AG04450 (cell line): ENCODE measurements around the gene CHRNE. TPM values are rescaled to one million over a fixed set of nuclear protein-coding genes. Genes with fewer than 3 reads are reported as not detected.
"Not testable (repeated sequence)": the region's sequence is repeated elsewhere in the genome, so short reads cannot be mapped to it uniquely, and the experiment has no call there.

ENCODE experiments used
- CTCF ChIA-PET: fragments of 300-600, 350-600 bp; formaldehyde crosslinking; extraction: SDS; loops from one replicate; lab custom pipeline; 2022; ENCODE audit warnings: antibody characterized with exemption, inconsistent platforms; lab: Charles Lee
- POLR2A ChIA-PET: fragments of 350-600 bp; formaldehyde crosslinking; extraction: SDS; loops from one replicate; lab custom pipeline; 2021; ENCODE audit warnings: antibody characterized with exemption, inconsistent platforms; lab: Yijun Ruan, JAX
- DNase-seq: peaks from one replicate; pipeline ENCODE4 v3.0.0-alpha.2; 2011; ENCODE audit warnings: low read depth, low spot score
- H3K27ac ChIP-seq: one replicate; pipeline ENCODE4 v1.5.1; 2012; ENCODE audit warnings: low read depth, low read length, control low read depth
- H3K27me3 ChIP-seq: one replicate; pipeline ENCODE4 v1.6.0; 2012; ENCODE audit warnings: low read length; ENCODE audit not compliant: control insufficient read depth, insufficient read depth
- H3K4me3 ChIP-seq: 2 replicates; pipeline ENCODE4 v1.5.1; 2011; ENCODE audit warnings: mild to moderate bottlenecking, low read depth, low read length, control low read depth
- H3K9me3 ChIP-seq: 2 replicates; pipeline ENCODE4 v1.5.1; 2012; ENCODE audit warnings: low read length; ENCODE audit not compliant: control insufficient read depth, insufficient read depth
- CTCF ChIP-seq: IDR thresholded peaks from 2 replicates; pipeline ENCODE4 v1.5.1; 2011; ENCODE audit warnings: low read depth, low read length, control low read depth, inconsistent platforms
- polyA plus RNA-seq: library from polyadenylated mRNA; depleted of rRNA; stranded (reverse); fragments of >200 nt; gene quantifications from 2 replicates; pipeline ENCODE4 v1.2.3, GENCODE V29; 2011

CHRNE gene
- polyA plus RNA-seq, 1 experiment = 0.19 TPM

DNA sequence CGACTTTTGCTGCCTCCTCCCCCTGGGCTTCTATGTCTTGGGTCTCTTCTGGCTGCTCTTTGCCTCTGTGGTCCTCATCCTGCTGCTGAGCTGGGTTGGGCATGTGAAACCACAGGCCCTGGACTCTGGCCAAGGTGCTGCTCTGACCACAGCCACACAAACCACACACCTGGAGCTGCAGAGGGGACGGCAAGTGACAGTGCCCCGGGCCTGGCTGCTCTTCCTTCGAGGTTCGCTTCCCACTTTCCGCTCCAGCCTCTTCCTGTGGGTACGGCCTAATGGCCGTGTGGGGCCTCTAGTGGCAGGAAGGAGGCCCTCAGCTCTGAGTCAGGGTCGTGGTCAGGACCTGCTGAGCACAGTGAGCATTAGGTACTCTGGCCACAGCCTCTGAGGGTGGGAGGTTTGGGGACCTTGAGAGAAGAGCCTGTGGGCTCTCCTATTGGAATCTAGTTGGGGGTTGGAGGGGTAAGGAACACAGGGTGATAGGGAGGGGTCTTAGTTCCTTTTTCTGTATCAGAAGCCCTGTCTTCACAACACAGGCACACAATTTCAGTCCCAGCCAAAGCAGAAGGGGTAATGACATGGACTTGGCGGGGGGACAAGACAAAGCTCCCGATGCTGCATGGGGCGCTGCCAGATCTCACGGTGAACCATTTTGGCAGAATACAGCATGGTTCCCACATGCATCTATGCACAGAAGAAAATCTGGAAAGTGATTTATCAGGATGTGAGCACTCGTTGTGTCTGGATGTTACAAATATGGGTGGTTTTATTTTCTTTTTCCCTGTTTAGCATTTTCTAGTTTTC lies 31.5 kb upstream of the CHRNE start:
- no peak overlapping the region for H3K4me3 ChIP-seq
- TF ChIP-seq CTCF = peak; percentile 47
- H3K27ac ChIP-seq = no peak overlapping the region
- ChIA-PET CTCF (no interaction called here), POLR2A (interaction anchor here (0.7 to 0.9 kb wide), 2 partner anchors 11 to 33 kb away, joined by 3 to 5 read pairs; partner anchors contain the start of gene SPAG7)
- no peaks in the 10 kb centered on the region for H3K9me3 ChIP-seq
- H3K27me3 ChIP-seq = no peaks in the 10 kb centered on the region
- no peak for DNase-seq

DNA sequence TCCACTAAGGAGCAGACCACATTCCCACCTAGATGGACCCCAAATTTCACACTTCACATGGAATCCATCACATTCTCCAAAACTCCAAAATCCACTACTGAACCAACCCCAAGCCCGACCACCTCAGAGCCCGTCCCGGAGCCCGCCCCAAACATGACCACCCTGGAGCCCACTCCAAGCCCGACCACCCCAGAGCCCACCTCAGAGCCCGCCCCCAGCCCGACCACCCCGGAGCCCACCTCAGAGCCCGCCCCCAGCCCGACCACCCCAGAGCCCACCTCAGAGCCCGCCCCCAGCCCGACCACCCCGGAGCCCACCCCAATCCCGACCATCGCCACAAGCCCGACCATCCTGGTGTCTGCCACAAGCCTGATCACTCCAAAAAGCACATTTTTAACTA lies 30.7 kb upstream of the CHRNE start:
- Histone ChIP-seq H3K4me3 (no peak overlapping the region), H3K9me3 (no peaks in the 10 kb centered on the region), H3K27ac (no peak overlapping the region), H3K27me3 (no peaks in the 10 kb centered on the region)
- POLR2A ChIA-PET = interaction anchor here (0.9 kb wide), 1 partner anchor 34 kb away, joined by 5 read pairs; the partner anchor contains the start of gene SPAG7
- no peak for TF ChIP-seq CTCF
- no peak for DNase-seq
- CTCF ChIA-PET = no interaction called here

- POLR2A ChIA-PET = interaction anchor here (0.5 to 1.2 kb wide), 2 partner anchors 35 to 134 kb away, joined by 3 read pairs; partner anchors contain the start of gene SPAG7
- Histone ChIP-seq H3K4me3 (no peak overlapping the region), H3K9me3 (no peaks in the 10 kb centered on the region), H3K27ac (no peak overlapping the region), H3K27me3 (no peaks in the 10 kb centered on the region)
- DNase-seq = no peak
- TF ChIP-seq CTCF = no peak
- CTCF ChIA-PET = no interaction called here
Measured at GRCh38 chr17:4932756-4933155, 29.9 kb upstream of the CHRNE start.

- H3K27ac ChIP-seq = no peak within 1 kb of the TSS
- no peak within 1 kb of the TSS for H3K4me3 ChIP-seq
- H3K27me3 ChIP-seq = no peaks in the 10 kb centered on the region
- no peaks in the 10 kb centered on the region for H3K9me3 ChIP-seq
- no peak for TF ChIP-seq CTCF
- CTCF ChIA-PET = no interaction called here
- POLR2A ChIA-PET = interaction anchor here (1.2 kb wide), 1 partner anchor 36 kb away, joined by 3 read pairs; the partner anchor contains the start of gene SPAG7
- DNase-seq = no peak
Measured at GRCh38 chr17:4931963-4932362, 29.1 kb upstream of the CHRNE start, which contains the start of gene GP1BA. Gene GP1BA (plus strand): TSS chr17:4932277. CDS start chr17:4932605, 328 bp downstream.

DNA sequence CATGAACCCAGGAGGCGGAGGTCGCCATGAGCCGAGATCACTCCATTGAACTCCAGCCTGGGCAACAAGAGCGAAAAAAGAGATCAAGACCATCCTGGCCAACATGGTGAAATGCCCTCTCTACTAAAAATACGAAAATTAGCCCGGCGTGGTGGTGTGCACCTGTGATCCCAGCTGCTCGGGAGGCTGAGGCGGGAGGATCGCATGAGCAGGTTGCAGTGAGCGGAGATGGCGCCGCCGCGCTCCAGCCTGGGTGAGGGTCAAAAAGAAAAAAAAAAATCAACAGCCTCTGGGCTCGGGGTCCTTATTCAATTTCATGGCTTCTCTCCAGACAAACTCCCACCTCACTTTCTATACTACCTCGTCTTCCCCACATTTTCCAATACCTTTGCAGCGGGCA lies 26.0 kb upstream of the CHRNE start:
- DNase-seq = no peak
- Histone ChIP-seq H3K9me3 (no peaks in the 10 kb centered on the region), H3K4me3 (no peak overlapping the region), H3K27me3 (no peaks in the 10 kb centered on the region), H3K27ac (no peak overlapping the region)
- ChIA-PET POLR2A (no interaction called here), CTCF (no interaction called here)
- TF ChIP-seq CTCF = no peak

DNA sequence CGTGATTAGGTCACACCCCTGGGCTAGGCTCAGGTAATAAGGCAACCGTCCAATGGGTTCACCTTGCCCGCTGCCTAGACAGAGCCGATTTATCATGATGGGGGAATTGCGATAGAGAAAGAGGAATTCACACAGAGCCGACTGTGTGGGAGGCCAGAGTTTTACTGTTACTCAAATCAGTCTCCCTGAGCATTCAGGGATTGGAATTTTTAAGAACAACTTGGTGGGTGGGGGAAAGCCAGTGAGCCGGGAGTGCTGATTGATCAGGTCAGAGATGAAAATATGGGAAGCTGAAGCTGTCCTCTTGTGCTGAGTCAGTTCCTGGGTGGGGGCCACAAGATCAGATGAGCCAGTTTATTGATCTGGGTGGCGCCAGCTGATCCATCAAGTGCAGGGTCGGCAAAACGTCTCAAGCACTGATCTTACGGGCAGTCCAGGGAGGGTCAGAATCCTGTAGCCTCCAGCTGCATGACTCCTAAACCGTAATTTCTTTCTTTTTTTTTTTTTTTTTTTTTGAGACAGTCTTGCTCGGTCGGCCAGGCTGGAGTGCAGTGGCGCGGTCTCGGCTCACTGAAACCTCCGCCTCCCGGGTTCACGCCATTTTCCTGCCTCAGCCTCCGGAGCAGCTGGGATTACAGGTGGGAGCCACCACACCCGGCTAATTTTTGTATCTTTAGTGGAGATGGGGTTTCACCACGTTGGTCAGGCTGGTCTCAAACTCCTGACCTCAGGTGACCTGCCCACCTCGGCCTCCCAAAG lies 23.9 kb upstream of the CHRNE start:
- DNase-seq, CTCF ChIA-PET, H3K27ac ChIP-seq, H3K27me3 ChIP-seq, H3K9me3 ChIP-seq, H3K4me3 ChIP-seq: not testable (repeated sequence)
- POLR2A ChIA-PET = interaction anchor here (0.7 to 1.0 kb wide), 2 partner anchors 13 to 120 kb away, joined by 4 to 6 read pairs; no protein-coding TSS in a partner anchor
